A549 (cell line): ENCODE measurements around the gene PITX1. TPM values are rescaled to one million over a fixed set of nuclear protein-coding genes. Genes with fewer than 3 reads are reported as not detected.

Experiments
- ATAC-seq, 2 experiments: fragments of 200-7000 bp in 1 of 2; fragments of >200 bp in 1 of 2; cut with Nextera tagmentation in 1 of 2; cut with Tn5 transposase in 1 of 2; 3 replicates each; pipeline versions ENCODE4 v1.8.0 to v1.9.1; 2018 to 2020; ENCODE audit warnings: mild to moderate bottlenecking in 1 of 2, moderate library complexity in 1 of 2
- CTCF ChIA-PET: fragments of 300-600 bp; sonication (Branson Sonifier 250); formaldehyde crosslinking; extraction: SDS; loops from one replicate; lab custom pipeline; 2021; ENCODE audit warnings: antibody characterized with exemption, inconsistent platforms; lab: Yijun Ruan, JAX
- POLR2A ChIA-PET: fragments of 350-600 bp; formaldehyde crosslinking; extraction: SDS; loops from one replicate; lab custom pipeline; 2021; ENCODE audit warnings: antibody characterized with exemption, inconsistent platforms; lab: Yijun Ruan, JAX
- DNase-seq, 2 experiments: peaks; one replicate each; pipeline versions ENCODE4 v3.0.0 to v3.0.0-alpha.2; 2011 to 2016; ENCODE audit warnings: low read depth in 1 of 2, low spot score in 1 of 2
- FAIRE-seq: peaks from 2 replicates; lab custom pipeline; 2011; peaks lifted over from hg19 to GRCh38; lab: Jason Lieb, UNC
- H3K27ac ChIP-seq, 2 experiments: fragments of >200 bp; sonication (Bioruptor Twin); formaldehyde crosslinking; 3 replicates each; pipeline ENCODE4 v1.5.1; 2016 to 2017
- H3K4me1 ChIP-seq: fragments of >200 bp; sonication (Bioruptor Twin); formaldehyde crosslinking; 3 replicates; pipeline ENCODE4 v1.6.1; 2016
- H3K4me2 ChIP-seq: fragments of >200 bp; sonication (Bioruptor Twin); formaldehyde crosslinking; 3 replicates; pipeline ENCODE4 v1.6.1; 2016
- H3K4me3 ChIP-seq: fragments of >200 bp; sonication (Bioruptor Twin); formaldehyde crosslinking; 3 replicates; pipeline ENCODE4 v1.5.1; 2016
- H3K9me3 ChIP-seq: fragments of >200 bp; sonication (Bioruptor Twin); formaldehyde crosslinking; 3 replicates; pipeline ENCODE4 v1.6.1; 2016
- BCL3 ChIP-seq: fragments of >200 bp; sonication (Bioruptor Twin); formaldehyde crosslinking; IDR thresholded peaks from 3 replicates; pipeline ENCODE4 v1.6.1; 2016
- CEBPB ChIP-seq, 2 experiments: fragments of >200 bp in 1 of 2; sonication (Bioruptor Twin) in 1 of 2; formaldehyde crosslinking in 1 of 2; IDR thresholded peaks; 2 replicates each; pipeline ENCODE4 v1.6.1; 2012 to 2016
- EP300 ChIP-seq, 2 experiments: fragments of >200 bp; sonication (Bioruptor Twin); formaldehyde crosslinking; IDR thresholded peaks; 2 replicates in 1 of 2; 3 replicates in 1 of 2; pipeline ENCODE4 v1.6.1; 2016 to 2017
- ESRRA ChIP-seq: fragments of 150-350 bp; IDR thresholded peaks from 2 replicates; pipeline ENCODE4 v1.6.1; 2014; ENCODE audit warnings: mild to moderate bottlenecking, low read length, borderline replicate concordance
- FOXS1 ChIP-seq: fragments of 250-450 bp; sonication (Bioruptor Pico); IDR thresholded peaks from 2 replicates; pipeline ENCODE4 v1.5.0; 2020; ENCODE audit warnings: mild to moderate bottlenecking, moderate library complexity
- HOXB5 ChIP-seq: fragments of 250-450 bp; sonication (Bioruptor Pico); IDR thresholded peaks from 2 replicates; pipeline ENCODE4 v1.5.0; 2020; ENCODE audit warnings: mild to moderate bottlenecking, moderate library complexity
- KDM1A ChIP-seq: fragments of 200-600 bp; sonication (generic); IDR thresholded peaks from 2 replicates; pipeline ENCODE4 v1.6.1; 2016; ENCODE audit warnings: low read depth, mild to moderate bottlenecking
- KDM5A ChIP-seq: fragments of 200-600 bp; sonication (generic); IDR thresholded peaks from 2 replicates; pipeline ENCODE4 v1.6.1; 2016; ENCODE audit warnings: antibody characterized with exemption, mild to moderate bottlenecking
- MYC ChIP-seq: IDR thresholded peaks from 2 replicates; pipeline ENCODE4 v1.6.1; 2012; ENCODE audit warnings: mild to moderate bottlenecking, inconsistent platforms, low read length, improper control_type of control experiment, borderline replicate concordance
- NPAS2 ChIP-seq: fragments of 250-450 bp; sonication (Bioruptor Pico); IDR thresholded peaks from 2 replicates; pipeline ENCODE4 v1.8.0; 2022; ENCODE audit warnings: mild to moderate bottlenecking, moderate library complexity, borderline replicate concordance
- PHF8 ChIP-seq: fragments of 200-600 bp; sonication (generic); IDR thresholded peaks from 2 replicates; pipeline ENCODE4 v1.6.1; 2016; ENCODE audit warnings: low read depth, mild to moderate bottlenecking, antibody characterized with exemption, moderate library complexity, borderline replicate concordance
- POLR2A ChIP-seq: IDR thresholded peaks from 2 replicates; pipeline ENCODE4 v1.6.1; 2012; ENCODE audit warnings: mild to moderate bottlenecking, low read length
- RAD21 ChIP-seq, 2 experiments: fragments of >200 bp in 1 of 2; sonication (Bioruptor Twin) in 1 of 2; formaldehyde crosslinking in 1 of 2; IDR thresholded peaks in 1 of 2; conservative IDR thresholded peaks in 1 of 2; 2 replicates in 1 of 2; 3 replicates in 1 of 2; pipeline ENCODE4 v1.6.1; 2012 to 2018; ENCODE audit warnings: inconsistent platforms in 1 of 2
- RARB ChIP-seq: fragments of 250-450 bp; sonication (Bioruptor Pico); IDR thresholded peaks from 2 replicates; pipeline ENCODE4 v1.8.0; 2021; ENCODE audit warnings: mild to moderate bottlenecking, moderate library complexity
- RCOR1 ChIP-seq: fragments of 150-350 bp; IDR thresholded peaks from 2 replicates; pipeline ENCODE4 v1.6.1; 2014; ENCODE audit warnings: antibody characterized with exemption, low read length, low read depth
- RFX5 ChIP-seq: fragments of 450-650 bp; IDR thresholded peaks from 2 replicates; pipeline ENCODE4 v1.7.1; 2014; ENCODE audit warnings: antibody characterized with exemption, mild to moderate bottlenecking, moderate library complexity
- TFCP2L1 ChIP-seq: fragments of 250-450 bp; sonication (Bioruptor Pico); IDR thresholded peaks from 2 replicates; pipeline ENCODE4 v1.5.0; 2021; ENCODE audit warnings: mild to moderate bottlenecking
- WGBS: methylation state at CpG from one replicate; pipeline ENCODE4 v1.1.6; 2017; ENCODE audit errors: missing lambda C conversion rate; 5-methylcytosine and 5-hydroxymethylcytosine counted together
- polyA plus RNA-seq, 4 experiments: library from polyadenylated mRNA; depleted of rRNA in 3 of 4; stranded (reverse); fragments of >200 nt; fragmentation: RNase III in 1 of 4; extraction: RNeasy Plus Mini Kit Qiagen cat#74134 plus additional on column Dnase treatment in 1 of 4; gene quantifications; 2 replicates in 3 of 4; 3 replicates in 1 of 4; pipeline ENCODE4 v1.2.3, GENCODE V29; 2011 to 2017
- TF ChIP-seq, protein P1 (sequence below): fragments of 250-450 bp; sonication (Bioruptor Pico); IDR thresholded peaks from 2 replicates; pipeline ENCODE4 v1.5.0; 2021; ENCODE audit warnings: mild to moderate bottlenecking, moderate library complexity, borderline replicate concordance
- TF ChIP-seq, protein P2 (sequence below): fragments of >200 bp; sonication (Bioruptor Twin); formaldehyde crosslinking; IDR thresholded peaks from 2 replicates; pipeline ENCODE4 v1.6.1; 2016
- TF ChIP-seq, protein P3 (sequence below): fragments of 250-450 bp; sonication (Bioruptor Pico); IDR thresholded peaks from 2 replicates; pipeline ENCODE4 v1.5.0; 2020; ENCODE audit warnings: low read depth, mild to moderate bottlenecking, moderate library complexity
- TF ChIP-seq, protein P4 (sequence below): IDR thresholded peaks from 2 replicates; pipeline ENCODE4 v1.6.1; 2012; ENCODE audit warnings: low read depth, borderline replicate concordance

Gene PITX1
- polyA plus RNA-seq, 2 of the 4 experiments (the other 2 are of a cell fraction): 11.1 to 16.7 TPM

DNA sequence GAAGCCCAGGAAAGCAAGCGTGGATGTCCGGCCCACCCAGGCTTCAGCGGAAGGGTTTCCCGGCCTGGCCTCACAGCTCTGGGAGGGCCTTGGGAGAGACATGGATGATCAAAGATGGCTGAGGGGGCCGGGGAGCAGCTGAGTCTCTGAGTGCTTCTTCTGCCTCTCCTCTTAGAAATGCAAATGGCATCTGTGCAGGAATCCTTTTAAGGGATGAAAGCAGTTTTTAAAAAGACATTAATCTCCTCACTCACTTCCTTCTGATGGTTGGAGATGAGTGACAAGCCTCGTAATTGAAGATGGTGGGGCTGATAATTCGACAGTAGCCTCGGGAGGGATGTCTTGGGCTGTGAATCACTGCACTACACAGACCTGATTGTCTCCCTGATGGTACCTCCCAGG lies 24.3 kb upstream of the PITX1 start:
- ATAC-seq (0 out of 6 replicates have a peak, but pooled peaks of 1 of the 2 experiments have one; percentile 21), FAIRE-seq (no peak), DNase-seq (no peak)
- TF ChIP-seq KDM5A (no peak), NPAS2 (no peak), KDM1A (no peak), TFCP2L1 (CRISPR knock-in tag) (no peak), BCL3 (no peak), POLR2A (no peak), RAD21 (conservative IDR thresholded peaks at IDR 0.05 in 1 of 2, IDR thresholded peaks at IDR 0.05 in 1 of 2) (no peak), MYC (no peak), ESRRA (no peak)
- TF ChIP-seq, protein P1, sequence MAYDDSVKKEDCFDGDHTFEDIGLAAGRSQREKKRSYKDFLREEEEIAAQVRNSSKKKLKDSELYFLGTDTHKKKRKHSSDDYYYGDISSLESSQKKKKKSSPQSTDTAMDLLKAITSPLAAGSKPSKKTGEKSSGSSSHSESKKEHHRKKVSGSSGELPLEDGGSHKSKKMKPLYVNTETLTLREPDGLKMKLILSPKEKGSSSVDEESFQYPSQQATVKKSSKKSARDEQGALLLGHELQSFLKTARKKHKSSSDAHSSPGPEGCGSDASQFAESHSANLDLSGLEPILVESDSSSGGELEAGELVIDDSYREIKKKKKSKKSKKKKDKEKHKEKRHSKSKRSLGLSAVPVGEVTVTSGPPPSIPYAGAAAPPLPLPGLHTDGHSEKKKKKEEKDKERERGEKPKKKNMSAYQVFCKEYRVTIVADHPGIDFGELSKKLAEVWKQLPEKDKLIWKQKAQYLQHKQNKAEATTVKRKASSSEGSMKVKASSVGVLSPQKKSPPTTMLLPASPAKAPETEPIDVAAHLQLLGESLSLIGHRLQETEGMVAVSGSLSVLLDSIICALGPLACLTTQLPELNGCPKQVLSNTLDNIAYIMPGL: no peak
- ChIA-PET POLR2A (no interaction called here), CTCF (interaction anchor here (1.1 to 3.5 kb wide), 3 partner anchors 9 to 207 kb away, joined by 3 to 15 read pairs (median 4); no protein-coding TSS in a partner anchor)
- WGBS: 62% methylated on average over 8 of the region's 8 CpGs
- Histone ChIP-seq H3K4me3 (no peak overlapping the region), H3K4me1 (no peaks in the 10 kb centered on the region), H3K27ac (no peak overlapping the region), H3K4me2 (no peak overlapping the region), H3K9me3 (no peaks in the 10 kb centered on the region)

GRCh38 chr5:135057233-135057632 lies 23.2 kb upstream of the PITX1 start:
- FAIRE-seq (no peak), DNase-seq (no peak), ATAC-seq (no peak)
- TF ChIP-seq RCOR1 (no peak), CEBPB (IDR thresholded peaks at IDR 0.05) (no peak), NPAS2 (no peak), PHF8 (no peak), POLR2A (no peak), BCL3 (no peak), KDM1A (no peak), RFX5 (no peak), FOXS1 (CRISPR knock-in tag) (no peak), EP300 (IDR thresholded peaks at IDR 0.05) (no peak), RARB (CRISPR knock-in tag) (no peak), HOXB5 (no peak)
- TF ChIP-seq, protein P2, sequence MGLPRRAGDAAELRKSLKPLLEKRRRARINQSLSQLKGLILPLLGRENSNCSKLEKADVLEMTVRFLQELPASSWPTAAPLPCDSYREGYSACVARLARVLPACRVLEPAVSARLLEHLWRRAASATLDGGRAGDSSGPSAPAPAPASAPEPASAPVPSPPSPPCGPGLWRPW: no peak
- TF ChIP-seq, protein P3, sequence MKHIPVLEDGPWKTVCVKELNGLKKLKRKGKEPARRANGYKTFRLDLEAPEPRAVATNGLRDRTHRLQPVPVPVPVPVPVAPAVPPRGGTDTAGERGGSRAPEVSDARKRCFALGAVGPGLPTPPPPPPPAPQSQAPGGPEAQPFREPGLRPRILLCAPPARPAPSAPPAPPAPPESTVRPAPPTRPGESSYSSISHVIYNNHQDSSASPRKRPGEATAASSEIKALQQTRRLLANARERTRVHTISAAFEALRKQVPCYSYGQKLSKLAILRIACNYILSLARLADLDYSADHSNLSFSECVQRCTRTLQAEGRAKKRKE (CRISPR knock-in tag): no peak
- TF ChIP-seq, protein P4, sequence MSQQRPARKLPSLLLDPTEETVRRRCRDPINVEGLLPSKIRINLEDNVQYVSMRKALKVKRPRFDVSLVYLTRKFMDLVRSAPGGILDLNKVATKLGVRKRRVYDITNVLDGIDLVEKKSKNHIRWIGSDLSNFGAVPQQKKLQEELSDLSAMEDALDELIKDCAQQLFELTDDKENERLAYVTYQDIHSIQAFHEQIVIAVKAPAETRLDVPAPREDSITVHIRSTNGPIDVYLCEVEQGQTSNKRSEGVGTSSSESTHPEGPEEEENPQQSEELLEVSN: no peak
- H3K9me3 ChIP-seq: no peaks in the 10 kb centered on the region
- H3K4me2 ChIP-seq: no peak overlapping the region
- no peak overlapping the region for H3K4me3 ChIP-seq
- no peak overlapping the region for H3K27ac ChIP-seq
- CTCF ChIA-PET: interaction anchor here (3.5 kb wide), 1 partner anchor 134 kb away, joined by 15 read pairs; no protein-coding TSS in a partner anchor
- H3K4me1 ChIP-seq: no peaks in the 10 kb centered on the region
- POLR2A ChIA-PET: no interaction called here
- 14% methylated on average over 2 of the region's 2 CpGs for WGBS
